ENCODE measurements around the gene RINL.
A peak's percentile ranks its signal among the peaks of the same experiment; 100 is the strongest.

RINL gene

DNA sequence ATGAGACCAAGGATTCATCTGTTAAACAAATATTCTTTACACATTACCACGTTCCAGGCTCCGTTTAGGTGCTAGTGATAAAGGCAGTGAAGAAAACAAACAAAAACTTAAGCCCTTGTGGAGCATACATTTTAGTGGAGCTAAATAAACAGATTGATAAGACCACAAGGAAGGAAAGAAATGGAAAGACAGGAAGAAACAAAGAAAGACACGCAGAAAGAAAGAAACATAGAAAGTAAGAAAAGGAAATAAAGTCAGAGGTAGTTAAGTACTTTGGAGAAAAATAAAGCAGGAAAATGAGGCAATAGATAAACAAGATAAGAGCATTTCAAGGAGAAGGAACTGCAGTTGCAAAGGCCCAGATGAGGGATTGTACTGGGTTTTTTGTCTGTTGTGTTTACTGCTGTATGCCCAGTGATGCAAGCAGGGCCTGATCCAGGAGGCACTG, 22.7 kb upstream of the RINL start:
- peaks cover 2% of the 10 kb centered on the region for H3K9me3 ChIP-seq (ENCODE audit: insufficient read depth, low read depth, low read length)
- H4K8ac ChIP-seq (ENCODE audit: low read depth, low read length), result no peak overlapping the region
- peak in 1 of 2 donors; percentile 41 for DNase-seq
- no peaks in the 10 kb centered on the region for H3K27me3 ChIP-seq (ENCODE audit: insufficient read depth, low read length)
- no peak overlapping the region for H2AK5ac ChIP-seq (ENCODE audit: low read length)
- H3K14ac ChIP-seq (ENCODE audit: low read length), result no peak overlapping the region
- whole genome bisulfite sequencing (ENCODE audit: extremely low coverage, insufficient coverage, insufficient read length), result no CpG with 5 or more reads among the region's 3 CpGs
- no peak overlapping the region for H3K27ac ChIP-seq (ENCODE audit: low read depth, low read length)
- H2BK12ac ChIP-seq (ENCODE audit: low read length), result no peak overlapping the region
- H3K4me1 ChIP-seq (ENCODE audit: control insufficient read depth in 1 of 2, insufficient read depth in 2 of 2, low read length in 2 of 2), result peaks cover 0 to 7% of the 10 kb centered on the region in 2 experiments
- H3K36me3 ChIP-seq (ENCODE audit: control insufficient read depth in 1 of 2, insufficient read depth in 2 of 2, low read length in 2 of 2), result peaks cover 7 to 8% of the 10 kb centered on the region in 2 experiments
- H4K91ac ChIP-seq (ENCODE audit: low read depth, low read length), result no peak overlapping the region
- H3K9ac ChIP-seq (ENCODE audit: low read length), result no peak overlapping the region
- H3K23ac ChIP-seq (ENCODE audit: low read length), result no peak overlapping the region
- no peak overlapping the region for H2AFZ ChIP-seq (ENCODE audit: insufficient read depth, low read length, poor library complexity)
- no peak overlapping the region for H3K18ac ChIP-seq (ENCODE audit: low read length)
- no peak overlapping the region for H4K12ac ChIP-seq (ENCODE audit: low read depth, low read length)
- no peak overlapping the region for H2BK120ac ChIP-seq (ENCODE audit: insufficient read depth, low read length, poor library complexity)
- no peak overlapping the region for H3K4ac ChIP-seq (ENCODE audit: low read depth, low read length)
- peaks cover 2% of the 10 kb centered on the region for H3K79me1 ChIP-seq (ENCODE audit: low read length)
- no peak overlapping the region for H3K4me3 ChIP-seq (ENCODE audit: low read depth, low read length)
- no peak overlapping the region for H2BK5ac ChIP-seq (ENCODE audit: low read depth, low read length, poor library complexity)
- H3K4me2 ChIP-seq (ENCODE audit: low read length), result no peak overlapping the region
- peaks cover 2% of the 10 kb centered on the region for H3K79me2 ChIP-seq (ENCODE audit: control insufficient read depth, insufficient read depth, low read length, poor library complexity)

DNA sequence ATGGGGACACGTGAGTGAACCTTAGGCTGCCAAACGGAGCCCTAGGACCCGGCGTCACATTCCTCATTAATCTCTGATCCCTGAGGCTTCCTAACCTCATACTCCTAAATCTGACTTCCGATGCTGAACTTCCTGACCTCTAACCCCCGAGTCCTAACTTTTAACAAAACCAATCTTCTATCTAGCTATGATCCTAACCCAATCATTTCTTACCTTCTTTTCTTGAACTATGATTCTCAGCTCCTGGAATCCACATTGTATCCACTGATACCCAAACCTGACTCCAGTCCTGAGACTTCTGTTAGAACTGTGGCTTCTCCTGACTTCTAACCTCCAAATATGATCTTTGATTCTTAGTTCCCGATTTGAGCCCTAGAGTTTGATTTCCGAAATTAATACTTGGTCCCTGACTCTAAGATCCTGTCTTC, 22.1 kb upstream of the RINL start:
- WGBS (ENCODE audit: extremely low coverage, insufficient coverage, insufficient read length), result 100% methylated on average over 1 of the region's 8 CpGs
- peak overlapping the region; percentile 58 for H2BK5ac ChIP-seq (ENCODE audit: low read depth, low read length, poor library complexity)
- DNase-seq, result peak; percentile 23 to 51
- H2AFZ ChIP-seq (ENCODE audit: insufficient read depth, low read length, poor library complexity), result peak overlapping the region; percentile 85
- H4K12ac ChIP-seq (ENCODE audit: low read depth, low read length), result peak overlapping the region; percentile 67
- peak overlapping the region; percentile 84 for H2BK120ac ChIP-seq (ENCODE audit: insufficient read depth, low read length, poor library complexity)
- H3K14ac ChIP-seq (ENCODE audit: low read length), result peak overlapping the region; percentile 81
- H4K8ac ChIP-seq (ENCODE audit: low read depth, low read length), result peak overlapping the region; percentile 92
- H3K27me3 ChIP-seq (ENCODE audit: insufficient read depth, low read length), result no peaks in the 10 kb centered on the region
- peak overlapping the region; percentile 63 for H3K9ac ChIP-seq (ENCODE audit: low read length)
- peak overlapping the region; percentile 95 for H3K4me2 ChIP-seq (ENCODE audit: low read length)
- peak overlapping the region; percentile 94 for H3K4me3 ChIP-seq (ENCODE audit: low read depth, low read length)
- H3K79me1 ChIP-seq (ENCODE audit: low read length), result peaks cover 2% of the 10 kb centered on the region
- H3K27ac ChIP-seq (ENCODE audit: low read depth, low read length), result peak overlapping the region; percentile 53
- H3K18ac ChIP-seq (ENCODE audit: low read length), result peak overlapping the region; percentile 91
- H4K91ac ChIP-seq (ENCODE audit: low read depth, low read length), result peak overlapping the region; percentile 71
- H3K9me3 ChIP-seq (ENCODE audit: insufficient read depth, low read depth, low read length), result peaks cover 2% of the 10 kb centered on the region
- H3K4me1 ChIP-seq (ENCODE audit: control insufficient read depth in 1 of 2, insufficient read depth in 2 of 2, low read length in 2 of 2), result peaks cover 0 to 7% of the 10 kb centered on the region in 2 experiments
- no peak overlapping the region for H2AK5ac ChIP-seq (ENCODE audit: low read length)
- peaks cover 2% of the 10 kb centered on the region in 2 experiments for H3K36me3 ChIP-seq (ENCODE audit: control insufficient read depth in 1 of 2, insufficient read depth in 2 of 2, low read length in 2 of 2)
- H2BK12ac ChIP-seq (ENCODE audit: low read length), result no peak overlapping the region
- no peak overlapping the region for H3K23ac ChIP-seq (ENCODE audit: low read length)
- peaks cover 2% of the 10 kb centered on the region for H3K79me2 ChIP-seq (ENCODE audit: control insufficient read depth, insufficient read depth, low read length, poor library complexity)
- no peak overlapping the region for H3K4ac ChIP-seq (ENCODE audit: low read depth, low read length)

DNA sequence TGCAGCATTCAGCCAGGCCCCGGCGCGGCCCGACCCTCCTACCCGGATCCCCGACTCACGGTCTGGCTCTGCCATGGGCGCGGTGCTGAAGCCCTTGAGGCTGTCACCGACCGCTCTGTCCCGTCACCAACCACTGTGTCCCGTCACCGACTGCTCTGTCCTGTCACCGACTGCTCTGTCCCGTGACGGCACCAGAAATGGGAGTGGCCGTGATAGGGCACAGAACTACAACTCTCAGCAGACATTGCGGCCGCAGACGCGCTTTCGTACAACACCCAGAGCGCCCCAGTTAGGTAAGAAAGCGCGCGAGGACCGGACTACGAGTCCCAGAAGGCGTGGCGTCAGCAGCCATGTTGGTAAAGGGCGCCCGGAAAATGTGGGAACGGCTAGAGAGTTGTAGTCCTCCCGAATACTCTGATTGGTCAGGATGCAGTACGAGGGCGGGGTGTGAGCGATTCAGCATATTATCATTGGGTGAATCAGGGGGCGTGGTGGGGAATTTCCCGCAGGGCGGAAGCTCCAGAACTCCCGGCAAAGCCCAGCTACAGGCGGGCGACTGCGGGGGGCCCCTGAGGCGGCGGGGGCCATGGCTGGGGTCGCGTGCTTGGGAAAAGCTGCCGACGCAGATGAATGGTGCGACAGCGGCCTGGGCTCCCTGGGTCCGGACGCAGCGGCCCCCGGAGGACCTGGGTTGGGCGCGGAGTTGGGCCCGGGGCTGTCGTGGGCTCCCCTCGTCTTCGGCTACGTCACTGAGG, 21.5 kb upstream of the RINL start, which contains the start of the genes NFKBIB and SIRT2:
Gene NFKBIB, plus strand, starts transcription at position 523 of the 755 bp plus-strand sequence. Its CDS starts 64 bp downstream, at position 587.
Gene SIRT2, minus strand, starts transcription at position 172 of the 755 bp plus-strand sequence. Its CDS starts 97 bp downstream, at position 75.
- H4K91ac ChIP-seq (ENCODE audit: low read depth, low read length), result peak within 1 kb of the TSS; percentile 71
- peak within 1 kb of the TSS; percentile 58 for H2BK5ac ChIP-seq (ENCODE audit: low read depth, low read length, poor library complexity)
- H3K27me3 ChIP-seq (ENCODE audit: insufficient read depth, low read length), result no peaks in the 10 kb centered on the region
- peak within 1 kb of the TSS; percentile 84 for H2BK120ac ChIP-seq (ENCODE audit: insufficient read depth, low read length, poor library complexity)
- peak within 1 kb of the TSS; percentile 53 for H3K27ac ChIP-seq (ENCODE audit: low read depth, low read length)
- H4K12ac ChIP-seq (ENCODE audit: low read depth, low read length), result peak within 1 kb of the TSS; percentile 67
- H3K9ac ChIP-seq (ENCODE audit: low read length), result peak within 1 kb of the TSS; percentile 63
- H2AFZ ChIP-seq (ENCODE audit: insufficient read depth, low read length, poor library complexity), result peak within 1 kb of the TSS; percentile 85
- H4K8ac ChIP-seq (ENCODE audit: low read depth, low read length), result peak within 1 kb of the TSS; percentile 92
- DNase-seq, result peak; percentile 98
- no CpG with 5 or more reads among the region's 64 CpGs for WGBS (ENCODE audit: extremely low coverage, insufficient coverage, insufficient read length)
- H3K36me3 ChIP-seq (ENCODE audit: control insufficient read depth in 1 of 2, insufficient read depth in 2 of 2, low read length in 2 of 2), result no peaks in the 10 kb centered on the region
- peak within 1 kb of the TSS; percentile 91 for H3K18ac ChIP-seq (ENCODE audit: low read length)
- H3K14ac ChIP-seq (ENCODE audit: low read length), result peak within 1 kb of the TSS; percentile 81
- no peak within 1 kb of the TSS for H2BK12ac ChIP-seq (ENCODE audit: low read length)
- H3K9me3 ChIP-seq (ENCODE audit: insufficient read depth, low read depth, low read length), result peaks cover 2% of the 10 kb centered on the region
- no peak within 1 kb of the TSS for H2AK5ac ChIP-seq (ENCODE audit: low read length)
- peaks cover 2% of the 10 kb centered on the region for H3K79me2 ChIP-seq (ENCODE audit: control insufficient read depth, insufficient read depth, low read length, poor library complexity)
- H3K23ac ChIP-seq (ENCODE audit: low read length), result no peak within 1 kb of the TSS
- peak within 1 kb of the TSS; percentile 94 for H3K4me3 ChIP-seq (ENCODE audit: low read depth, low read length)
- H3K79me1 ChIP-seq (ENCODE audit: low read length), result peaks cover 2% of the 10 kb centered on the region
- peak within 1 kb of the TSS; percentile 95 for H3K4me2 ChIP-seq (ENCODE audit: low read length)
- peaks cover 0 to 7% of the 10 kb centered on the region in 2 experiments for H3K4me1 ChIP-seq (ENCODE audit: control insufficient read depth in 1 of 2, insufficient read depth in 2 of 2, low read length in 2 of 2)
- peak within 1 kb of the TSS; percentile 29 for H3K4ac ChIP-seq (ENCODE audit: low read depth, low read length)

DNA sequence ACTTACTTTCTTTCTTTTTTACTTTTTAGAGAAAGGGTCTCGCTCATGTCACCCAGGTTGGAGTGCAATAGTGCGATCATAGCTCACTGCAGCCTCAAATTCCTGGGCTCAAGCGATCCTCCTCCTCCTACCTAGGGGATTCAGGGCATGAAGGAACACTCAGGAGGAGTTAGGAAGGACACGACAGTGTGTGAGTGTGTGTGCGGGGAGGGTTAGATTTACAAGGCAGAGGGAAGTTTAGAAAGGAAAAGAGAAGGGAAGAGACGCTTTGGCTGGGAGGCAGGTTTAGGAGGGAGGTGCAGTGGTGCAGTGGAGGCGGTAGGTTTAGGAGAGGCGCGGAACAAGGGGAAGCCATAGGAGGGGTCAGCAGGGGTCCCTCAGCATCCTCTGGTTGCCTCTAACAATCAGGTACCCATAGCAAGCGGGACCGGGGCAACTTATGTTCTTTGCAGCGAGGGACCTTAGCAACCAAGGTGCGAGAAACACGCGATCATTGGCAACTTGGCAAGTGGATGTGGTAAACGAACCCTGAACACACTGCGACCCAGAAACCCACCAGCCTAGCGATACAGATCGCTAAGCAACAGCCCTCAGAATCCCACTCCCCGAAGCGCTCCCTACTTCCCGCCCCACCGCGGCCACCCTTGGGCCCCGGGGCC, 20.8 kb upstream of the RINL start:
- Histone ChIP-seq H3K4me2 (ENCODE audit: low read length) (peak overlapping the region; percentile 83), H2BK5ac (ENCODE audit: low read depth, low read length, poor library complexity) (no peak overlapping the region), H3K18ac (ENCODE audit: low read length) (no peak overlapping the region), H3K23ac (ENCODE audit: low read length) (no peak overlapping the region), H2BK120ac (ENCODE audit: insufficient read depth, low read length, poor library complexity) (no peak overlapping the region), H3K4me3 (ENCODE audit: low read depth, low read length) (peak overlapping the region; percentile 76), H3K79me1 (ENCODE audit: low read length) (peaks cover 2% of the 10 kb centered on the region), H3K9me3 (ENCODE audit: insufficient read depth, low read depth, low read length) (peaks cover 2% of the 10 kb centered on the region), H4K12ac (ENCODE audit: low read depth, low read length) (no peak overlapping the region), H3K14ac (ENCODE audit: low read length) (no peak overlapping the region), H4K8ac (ENCODE audit: low read depth, low read length) (peak overlapping the region; percentile 44), H3K79me2 (ENCODE audit: control insufficient read depth, insufficient read depth, low read length, poor library complexity) (peaks cover 2% of the 10 kb centered on the region), H3K4me1 (ENCODE audit: control insufficient read depth in 1 of 2, insufficient read depth in 2 of 2, low read length in 2 of 2) (peaks cover 0 to 7% of the 10 kb centered on the region in 2 experiments), H4K91ac (ENCODE audit: low read depth, low read length) (peak overlapping the region; percentile 6), H2BK12ac (ENCODE audit: low read length) (no peak overlapping the region), H3K4ac (ENCODE audit: low read depth, low read length) (no peak overlapping the region), H3K36me3 (ENCODE audit: control insufficient read depth in 1 of 2, insufficient read depth in 2 of 2, low read length in 2 of 2) (no peaks in the 10 kb centered on the region), H3K9ac (ENCODE audit: low read length) (peak overlapping the region; percentile 49), H2AFZ (ENCODE audit: insufficient read depth, low read length, poor library complexity) (peak overlapping the region; percentile 78), H3K27ac (ENCODE audit: low read depth, low read length) (no peak overlapping the region), H3K27me3 (ENCODE audit: insufficient read depth, low read length) (no peaks in the 10 kb centered on the region), H2AK5ac (ENCODE audit: low read length) (no peak overlapping the region)
- no CpG with 5 or more reads among the region's 25 CpGs for WGBS (ENCODE audit: extremely low coverage, insufficient coverage, insufficient read length)
- no peak for DNase-seq
